ENCODE measurements around the gene EIF2B2. TPM values are rescaled to one million over a fixed set of nuclear protein-coding genes. Genes with fewer than 3 reads are reported as not detected.

Gene EIF2B2
- total RNA-seq, 1 donor from 2014 or later = 37.2 TPM

GRCh38 chr14:75023108-75023507 lies 20.4 kb downstream of the EIF2B2 start:
- H3K4me3 Mint-ChIP-seq = no peak overlapping the region
- no peaks in the 10 kb centered on the region for H3K4me1 Mint-ChIP-seq
- peaks cover 45% of the 10 kb centered on the region for H3K36me3 Mint-ChIP-seq (ENCODE audit: low read depth)
- H3K9me3 Mint-ChIP-seq = no peaks in the 10 kb centered on the region
- ChIA-PET CTCF (no interaction called here), POLR2A (no interaction called here)
- no peaks in the 10 kb centered on the region for H3K27me3 Mint-ChIP-seq
- no peak overlapping the region for H3K27ac Mint-ChIP-seq
- ATAC-seq (ENCODE audit: low read depth) = no peak
- no peak for TF ChIP-seq CTCF (IDR thresholded peaks at IDR 0.05)
- intact Hi-C loops (cut with micrococcal nuclease) = loop anchor here (5.0 kb wide), 1 partner anchor 161 kb away; no protein-coding TSS in a partner anchor
- no peak for DNase-seq

- Mint-ChIP-seq H3K4me3 (no peak overlapping the region), H3K36me3 (ENCODE audit: low read depth) (peaks cover 42% of the 10 kb centered on the region), H3K4me1 (no peaks in the 10 kb centered on the region), H3K27me3 (no peaks in the 10 kb centered on the region), H3K9me3 (no peaks in the 10 kb centered on the region), H3K27ac (no peak overlapping the region)
- no peak for TF ChIP-seq CTCF (IDR thresholded peaks at IDR 0.05)
- intact Hi-C loops (cut with micrococcal nuclease) = no loop called here
- ATAC-seq (ENCODE audit: low read depth) (no peak), DNase-seq (no peak)
- ChIA-PET CTCF (no interaction called here), POLR2A (no interaction called here)
Measured at GRCh38 chr14:75025082-75025481, 22.4 kb downstream of the EIF2B2 start.

- CTCF ChIA-PET = no interaction called here
- Mint-ChIP-seq H3K27ac (no peak overlapping the region), H3K4me1 (no peaks in the 10 kb centered on the region), H3K4me3 (no peak overlapping the region), H3K27me3 (no peaks in the 10 kb centered on the region), H3K36me3 (ENCODE audit: low read depth) (peaks cover 45% of the 10 kb centered on the region), H3K9me3 (no peaks in the 10 kb centered on the region)
- ATAC-seq (ENCODE audit: low read depth) = no peak
- intact Hi-C loops (cut with micrococcal nuclease) = no loop called here
- DNase-seq = no peak
- POLR2A ChIA-PET = no interaction called here
- no peak for TF ChIP-seq CTCF (IDR thresholded peaks at IDR 0.05)
Measured at GRCh38 chr14:75025876-75026275, 23.2 kb downstream of the EIF2B2 start.

GRCh38 chr14:75030147-75030546 lies 27.4 kb downstream of the EIF2B2 start:
- ChIA-PET CTCF (interaction anchor here (1.2 kb wide), 1 partner anchor 125 kb away, joined by 3 read pairs; no protein-coding TSS in a partner anchor), POLR2A (no interaction called here)
- H3K27me3 Mint-ChIP-seq = no peaks in the 10 kb centered on the region
- H3K27ac Mint-ChIP-seq = no peak overlapping the region
- H3K4me1 Mint-ChIP-seq = no peaks in the 10 kb centered on the region
- no peak for TF ChIP-seq CTCF (IDR thresholded peaks at IDR 0.05)
- H3K9me3 Mint-ChIP-seq = no peaks in the 10 kb centered on the region
- DNase-seq (no peak), ATAC-seq (ENCODE audit: low read depth) (no peak)
- intact Hi-C loops (cut with micrococcal nuclease) = no loop called here
- H3K36me3 Mint-ChIP-seq (ENCODE audit: low read depth) = peaks cover 53% of the 10 kb centered on the region
- H3K4me3 Mint-ChIP-seq = no peak overlapping the region

GRCh38 chr14:75032939-75033338 lies 30.2 kb downstream of the EIF2B2 start:
- Mint-ChIP-seq H3K4me1 (no peaks in the 10 kb centered on the region), H3K27ac (no peak overlapping the region), H3K27me3 (no peaks in the 10 kb centered on the region), H3K4me3 (no peak overlapping the region), H3K36me3 (ENCODE audit: low read depth) (peaks cover 68% of the 10 kb centered on the region), H3K9me3 (no peaks in the 10 kb centered on the region)
- ATAC-seq (ENCODE audit: low read depth) = no peak
- TF ChIP-seq CTCF (IDR thresholded peaks at IDR 0.05) = no peak
- intact Hi-C loops (cut with micrococcal nuclease) = no loop called here
- no peak for DNase-seq
- ChIA-PET POLR2A (no interaction called here), CTCF (no interaction called here)
